ENCODE measurements around the gene NUCB1. TPM values are rescaled to one million over a fixed set of nuclear protein-coding genes. Genes with fewer than 3 reads are reported as not detected.
"Not testable (repeated sequence)": the region's sequence is repeated elsewhere in the genome, so short reads cannot be mapped to it uniquely, and the experiment has no call there.

Gene NUCB1
- polyA plus RNA-seq, 3 donors, result 80.9 to 178 (median 108) TPM

DNA sequence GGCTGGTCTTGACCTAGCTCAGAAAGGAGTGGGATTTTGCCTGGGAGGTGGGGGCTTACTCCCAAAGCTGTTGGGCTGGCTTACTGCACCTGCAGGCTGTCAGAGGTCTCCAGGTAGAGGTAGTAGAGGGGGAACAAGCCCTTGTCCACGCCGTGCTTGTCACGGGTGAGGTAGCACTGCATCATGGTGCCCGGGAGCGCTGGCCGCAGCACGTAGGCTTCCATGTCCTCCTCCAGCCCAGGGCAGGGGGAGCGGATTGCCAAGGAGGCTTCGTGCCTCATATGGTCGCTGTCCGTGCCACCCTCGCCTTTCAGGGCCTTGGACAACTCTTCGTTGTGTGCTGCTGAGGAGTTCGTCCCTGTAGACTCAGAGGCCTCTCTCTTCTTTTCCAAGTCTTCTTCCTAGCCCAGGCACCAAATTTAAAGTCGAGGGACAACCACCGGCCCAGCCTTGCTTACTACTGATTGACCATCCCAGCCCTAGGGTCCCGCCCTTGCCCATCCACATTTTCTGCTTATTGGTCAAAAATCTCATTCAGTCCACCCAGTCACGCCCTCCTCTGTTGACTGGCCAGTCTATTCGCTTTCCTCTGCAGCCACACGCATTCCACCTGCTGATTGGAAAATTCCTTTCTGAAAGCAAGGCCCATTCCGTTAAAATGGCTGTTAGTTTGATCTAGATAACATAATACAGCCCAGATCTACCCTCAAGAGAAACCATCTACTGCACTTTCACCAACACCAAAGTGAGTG is 12.1 kb upstream of the NUCB1 start:
- H3K27ac ChIP-seq (ENCODE audit: low read depth in 1 of 2, low read length in 2 of 2), result no peak overlapping the region
- DNase-seq, result peak in 1 of 3 donors; percentile 30
- no peaks in the 10 kb centered on the region for H4K20me1 ChIP-seq (ENCODE audit: insufficient read depth, low read length)
- Mint-ChIP-seq H3K36me3 (no peaks in the 10 kb centered on the region), H3K27ac (peak overlapping the region in 1 of 7 donors; percentile 2), H3K4me1 (no peaks in the 10 kb centered on the region), H3K9me3 (peaks cover under 1 to 5% (median 3%) of the 10 kb centered on the region in 7 donors), H3K27me3 (ENCODE audit: low read depth in 3 of 3) (peaks cover 5 to 21% (median 10%) of the 10 kb centered on the region in 3 donors), H3K4me3 (no peak overlapping the region)
- no peaks in the 10 kb centered on the region for H3K36me3 ChIP-seq (replicated peaks in 1 of 2; ENCODE audit: control insufficient read depth in 1 of 2, insufficient read depth in 2 of 2, low read length in 2 of 2)
- H3K9ac ChIP-seq (ENCODE audit: insufficient read depth, low read length, poor library complexity, severe bottlenecking), result no peak overlapping the region
- H3K27me3 ChIP-seq (ENCODE audit: control insufficient read depth in 2 of 2, insufficient read depth in 2 of 2, low read length in 2 of 2), result no peaks in the 10 kb centered on the region
- TF ChIP-seq, protein P1, sequence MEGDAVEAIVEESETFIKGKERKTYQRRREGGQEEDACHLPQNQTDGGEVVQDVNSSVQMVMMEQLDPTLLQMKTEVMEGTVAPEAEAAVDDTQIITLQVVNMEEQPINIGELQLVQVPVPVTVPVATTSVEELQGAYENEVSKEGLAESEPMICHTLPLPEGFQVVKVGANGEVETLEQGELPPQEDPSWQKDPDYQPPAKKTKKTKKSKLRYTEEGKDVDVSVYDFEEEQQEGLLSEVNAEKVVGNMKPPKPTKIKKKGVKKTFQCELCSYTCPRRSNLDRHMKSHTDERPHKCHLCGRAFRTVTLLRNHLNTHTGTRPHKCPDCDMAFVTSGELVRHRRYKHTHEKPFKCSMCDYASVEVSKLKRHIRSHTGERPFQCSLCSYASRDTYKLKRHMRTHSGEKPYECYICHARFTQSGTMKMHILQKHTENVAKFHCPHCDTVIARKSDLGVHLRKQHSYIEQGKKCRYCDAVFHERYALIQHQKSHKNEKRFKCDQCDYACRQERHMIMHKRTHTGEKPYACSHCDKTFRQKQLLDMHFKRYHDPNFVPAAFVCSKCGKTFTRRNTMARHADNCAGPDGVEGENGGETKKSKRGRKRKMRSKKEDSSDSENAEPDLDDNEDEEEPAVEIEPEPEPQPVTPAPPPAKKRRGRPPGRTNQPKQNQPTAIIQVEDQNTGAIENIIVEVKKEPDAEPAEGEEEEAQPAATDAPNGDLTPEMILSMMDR (IDR thresholded peaks at IDR 0.05), result no peak
- no peak overlapping the region for H2AFZ ChIP-seq (ENCODE audit: insufficient read depth, low read depth, low read length, poor library complexity, severe bottlenecking)
- H3K4me1 ChIP-seq (ENCODE audit: control insufficient read depth in 1 of 2, insufficient read depth in 2 of 2, low read length in 2 of 2), result no peaks in the 10 kb centered on the region
- WGBS (ENCODE audit: insufficient coverage), result 99% methylated on average over 20 of the region's 21 CpGs
- intact Hi-C loops (cut with micrococcal nuclease), result no loop called here
- no peaks in the 10 kb centered on the region for H3K9me3 ChIP-seq (replicated peaks in 1 of 2; ENCODE audit: control insufficient read depth in 1 of 2, insufficient read depth in 1 of 2, low read length in 2 of 2)
- H3K4me2 ChIP-seq (replicated peaks; ENCODE audit: extremely low read depth, low read length, poor library complexity, severe bottlenecking), result no peak overlapping the region
- no peak overlapping the region for H3K4me3 ChIP-seq (replicated peaks in 1 of 3; ENCODE audit: low read depth in 2 of 3, low read length in 3 of 3)
- no peaks in the 10 kb centered on the region for H3K79me2 ChIP-seq (ENCODE audit: insufficient read depth, low read length)

DNA sequence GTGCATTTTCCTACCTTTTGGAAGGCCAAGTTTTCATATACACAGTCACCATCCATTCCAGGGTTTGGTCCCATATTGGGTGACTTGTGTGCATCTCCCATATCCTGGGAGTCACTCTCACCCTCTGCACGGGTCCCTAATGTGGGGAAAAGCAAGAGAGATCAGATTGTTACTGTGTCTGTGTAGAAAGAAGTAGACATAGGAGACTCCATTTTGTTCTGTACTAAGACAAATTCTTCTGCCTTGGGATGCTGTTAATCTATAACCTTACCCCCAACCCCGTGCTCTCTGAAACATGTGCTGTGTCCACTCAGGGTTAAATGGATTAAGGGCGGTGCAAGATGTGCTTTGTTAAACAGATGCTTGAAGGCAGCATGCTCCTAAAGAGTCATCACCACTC is 10.6 kb upstream of the NUCB1 start:
- H4K20me1 ChIP-seq (ENCODE audit: insufficient read depth, low read length); H3K36me3 Mint-ChIP-seq; H2AFZ ChIP-seq (ENCODE audit: insufficient read depth, low read depth, low read length, poor library complexity, severe bottlenecking); H3K36me3 ChIP-seq (replicated peaks in 1 of 2; ENCODE audit: control insufficient read depth in 1 of 2, insufficient read depth in 2 of 2, low read length in 2 of 2); H3K9me3 Mint-ChIP-seq; H3K9me3 ChIP-seq (replicated peaks in 1 of 2; ENCODE audit: control insufficient read depth in 1 of 2, insufficient read depth in 1 of 2, low read length in 2 of 2); H3K4me1 Mint-ChIP-seq; H3K27ac Mint-ChIP-seq; H3K27me3 ChIP-seq (ENCODE audit: control insufficient read depth in 2 of 2, insufficient read depth in 2 of 2, low read length in 2 of 2); H3K4me3 ChIP-seq (replicated peaks in 1 of 3; ENCODE audit: low read depth in 2 of 3, low read length in 3 of 3); H3K4me3 Mint-ChIP-seq; H3K79me2 ChIP-seq (ENCODE audit: insufficient read depth, low read length); DNase-seq; H3K27ac ChIP-seq (ENCODE audit: low read depth in 1 of 2, low read length in 2 of 2); H3K4me1 ChIP-seq (ENCODE audit: control insufficient read depth in 1 of 2, insufficient read depth in 2 of 2, low read length in 2 of 2); H3K4me2 ChIP-seq (replicated peaks; ENCODE audit: extremely low read depth, low read length, poor library complexity, severe bottlenecking); intact Hi-C loops (cut with micrococcal nuclease); H3K9ac ChIP-seq (ENCODE audit: insufficient read depth, low read length, poor library complexity, severe bottlenecking): not testable (repeated sequence)
- peaks cover 17 to 33% (median 22%) of the 10 kb centered on the region in 3 donors for H3K27me3 Mint-ChIP-seq (ENCODE audit: low read depth in 3 of 3)
- no CpG with 5 or more reads among the region's 3 CpGs for WGBS (ENCODE audit: insufficient coverage)
